ENCODE data around the gene OR4D5. TPM values are rescaled to one million over a fixed set of nuclear protein-coding genes. Genes with fewer than 3 reads are reported as not detected.

The OR4D5 gene
- total RNA-seq, 4 donors from 2014 or later = not detected

- Histone ChIP-seq H3K9me3 (no peaks in the 10 kb centered on the region), H3K4me3 (no peak within 1 kb of the TSS), H3K27ac (no peak within 1 kb of the TSS), H3K27me3 (no peaks in the 10 kb centered on the region), H3K36me3 (no peaks in the 10 kb centered on the region), H3K4me1 (no peaks in the 10 kb centered on the region)
- TF ChIP-seq CTCF (IDR thresholded peaks at IDR 0.05) = no peak
- TF ChIP-seq POLR2A (IDR thresholded peaks at IDR 0.05) = no peak
- DNase-seq = no peak
- intact Hi-C loops (cut with DNase I; ENCODE audit: low total_unique reads) = no loop called here
Measured at GRCh38 chr11:123943738-123944137, 4.3 kb downstream of the OR4D5 start, which contains the start of gene OR6T1. OR6T1 (minus strand) TSS chr11:123943838; CDS start chr11:123943838, 0 bp downstream.

- no peak for TF ChIP-seq CTCF (IDR thresholded peaks at IDR 0.05)
- Histone ChIP-seq H3K4me3 (no peak overlapping the region), H3K36me3 (no peaks in the 10 kb centered on the region), H3K4me1 (no peaks in the 10 kb centered on the region), H3K27me3 (no peaks in the 10 kb centered on the region), H3K27ac (no peak overlapping the region), H3K9me3 (no peaks in the 10 kb centered on the region)
- DNase-seq = no peak
- intact Hi-C loops (cut with DNase I; ENCODE audit: low total_unique reads) = no loop called here
Measured at GRCh38 chr11:123945132-123945531, 5.7 kb downstream of the OR4D5 start.

- H3K4me1 ChIP-seq = no peaks in the 10 kb centered on the region
- no peak overlapping the region for H3K4me3 ChIP-seq
- DNase-seq = no peak
- TF ChIP-seq CTCF (IDR thresholded peaks at IDR 0.05) (no peak), POLR2A (IDR thresholded peaks at IDR 0.05) (no peak)
- H3K36me3 ChIP-seq = no peaks in the 10 kb centered on the region
- H3K9me3 ChIP-seq = no peaks in the 10 kb centered on the region
- H3K27me3 ChIP-seq = no peaks in the 10 kb centered on the region
- H3K27ac ChIP-seq = no peak overlapping the region
- intact Hi-C loops (cut with DNase I; ENCODE audit: low total_unique reads) = no loop called here
Measured at GRCh38 chr11:123956752-123957151, 17.3 kb downstream of the OR4D5 start.

GRCh38 chr11:123973816-123974215 lies 34.4 kb downstream of the OR4D5 start:
- Histone ChIP-seq H3K27ac (no peak overlapping the region), H3K9me3 (no peaks in the 10 kb centered on the region), H3K4me1 (no peaks in the 10 kb centered on the region), H3K4me3 (no peak overlapping the region), H3K36me3 (no peaks in the 10 kb centered on the region), H3K27me3 (no peaks in the 10 kb centered on the region)
- intact Hi-C loops (cut with DNase I; ENCODE audit: low total_unique reads) = no loop called here
- TF ChIP-seq POLR2A (IDR thresholded peaks at IDR 0.05) = no peak
- TF ChIP-seq CTCF (IDR thresholded peaks at IDR 0.05) = no peak
- no peak for DNase-seq

- Histone ChIP-seq H3K9me3 (no peaks in the 10 kb centered on the region), H3K36me3 (no peaks in the 10 kb centered on the region), H3K4me1 (no peaks in the 10 kb centered on the region), H3K4me3 (no peak overlapping the region), H3K27ac (no peak overlapping the region), H3K27me3 (no peaks in the 10 kb centered on the region)
- no peak for TF ChIP-seq POLR2A (IDR thresholded peaks at IDR 0.05)
- no peak for TF ChIP-seq CTCF (IDR thresholded peaks at IDR 0.05)
- DNase-seq = no peak
- intact Hi-C loops (cut with DNase I; ENCODE audit: low total_unique reads) = no loop called here
Measured at GRCh38 chr11:123976770-123977560, 37.5 kb downstream of the OR4D5 start.

Measured in uterus (tissue), 4 donors.